ENCODE results near the gene SRD5A1. TPM values are rescaled to one million over a fixed set of nuclear protein-coding genes. Genes with fewer than 3 reads are reported as not detected.

The SRD5A1 gene
- total RNA-seq, 1 donor = 15.3 TPM

DNA sequence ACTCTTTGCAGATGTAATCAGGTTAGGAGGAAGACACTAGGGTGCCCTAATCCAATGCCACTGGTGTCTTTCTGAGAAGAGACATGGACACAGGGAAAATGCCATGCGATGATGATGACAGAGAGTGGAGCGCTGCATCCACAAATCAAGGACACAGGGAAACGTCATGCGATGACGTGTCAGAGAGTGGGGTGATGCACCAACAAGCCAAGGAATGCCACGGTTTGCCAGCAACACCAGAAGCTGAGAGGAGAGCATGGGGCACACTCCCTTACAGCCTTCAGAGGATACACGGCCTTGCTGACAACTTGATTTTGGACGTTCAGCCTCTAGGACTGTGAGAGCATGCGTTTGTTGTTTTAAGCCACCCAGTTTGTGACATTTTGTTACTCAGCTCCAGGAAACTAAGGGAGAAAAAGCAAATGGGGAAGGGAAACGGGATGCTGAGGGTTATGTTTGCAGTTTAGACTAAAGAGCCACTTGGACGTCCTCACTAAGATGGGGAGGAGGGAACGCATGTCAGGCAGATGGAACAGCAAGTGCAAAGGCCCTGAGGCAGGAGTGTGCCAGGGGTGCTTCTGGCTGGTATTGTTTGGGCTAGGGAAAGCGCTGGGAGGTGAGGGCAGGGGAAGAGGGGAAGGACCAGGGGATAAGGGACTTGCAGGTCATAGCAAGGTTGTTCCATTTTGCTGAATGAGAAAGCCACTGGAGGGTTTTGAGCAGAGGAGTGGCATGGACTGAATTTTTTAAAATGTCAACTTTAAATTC lies 77.5 kb downstream of the SRD5A1 start:
- DNase-seq (ENCODE audit: low read depth in 2 of 3, low spot score in 2 of 3) = no peak

DNA sequence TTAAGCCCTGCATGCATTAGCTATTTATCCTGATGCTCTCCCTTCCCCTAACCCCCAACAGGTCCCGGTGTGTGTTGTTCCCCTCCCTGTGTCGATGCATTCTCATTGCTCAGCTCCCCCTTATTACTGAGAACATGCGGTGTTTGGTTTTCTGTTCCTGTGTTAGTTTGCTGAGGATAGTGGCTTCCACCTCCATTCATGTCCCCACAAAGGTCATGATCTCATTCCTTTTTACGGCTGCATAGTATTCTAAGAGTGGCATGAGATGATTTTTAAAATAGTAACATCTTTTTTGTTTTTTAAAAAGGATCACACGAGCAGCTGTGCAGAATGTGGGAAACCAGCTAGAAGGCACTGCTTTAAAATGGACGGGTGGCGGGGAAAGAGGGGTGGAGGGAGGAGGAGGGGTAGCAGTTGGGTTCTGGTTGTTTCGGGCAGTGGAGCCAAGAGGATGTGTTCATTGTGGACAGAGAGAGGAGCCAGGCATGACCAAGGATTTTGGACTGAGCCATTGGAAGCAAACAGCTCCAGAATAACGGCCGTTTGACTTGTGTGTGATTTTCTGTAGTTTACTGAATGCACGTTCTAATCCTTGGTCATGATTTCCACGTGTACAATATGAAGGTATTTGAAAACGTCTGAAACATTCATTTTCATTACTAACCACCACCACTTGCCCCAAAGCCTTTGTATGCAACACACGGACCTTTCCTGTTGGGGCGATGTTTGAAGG lies 78.3 kb downstream of the SRD5A1 start:
- DNase-seq (ENCODE audit: low read depth in 2 of 3, low spot score in 2 of 3) = no peak

DNA sequence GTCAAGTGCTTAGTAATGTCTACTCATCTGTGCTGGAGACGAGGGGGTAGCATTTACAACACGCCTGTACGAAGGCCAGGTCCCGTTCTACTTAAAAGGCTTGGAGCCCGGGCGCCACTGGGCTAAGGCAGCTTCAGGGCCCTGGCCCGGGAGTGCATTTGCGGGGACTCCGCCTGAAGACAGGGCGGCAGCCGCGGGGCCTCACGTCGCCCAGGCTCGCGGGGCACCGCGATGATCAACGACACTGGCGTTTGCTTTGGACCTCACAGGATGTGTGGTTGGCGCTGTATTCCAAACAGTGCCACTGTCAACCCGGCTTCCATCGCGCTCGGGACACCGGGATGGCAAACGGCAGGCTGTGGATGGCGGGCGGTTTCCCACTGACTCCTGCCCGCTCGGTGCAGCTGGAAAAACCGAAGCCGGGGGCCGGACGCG lies 78.9 kb downstream of the SRD5A1 start:
- DNase-seq (ENCODE audit: low read depth in 2 of 3, low spot score in 2 of 3) = peak in 2 of 3 donors; percentile 42 to 50

DNA sequence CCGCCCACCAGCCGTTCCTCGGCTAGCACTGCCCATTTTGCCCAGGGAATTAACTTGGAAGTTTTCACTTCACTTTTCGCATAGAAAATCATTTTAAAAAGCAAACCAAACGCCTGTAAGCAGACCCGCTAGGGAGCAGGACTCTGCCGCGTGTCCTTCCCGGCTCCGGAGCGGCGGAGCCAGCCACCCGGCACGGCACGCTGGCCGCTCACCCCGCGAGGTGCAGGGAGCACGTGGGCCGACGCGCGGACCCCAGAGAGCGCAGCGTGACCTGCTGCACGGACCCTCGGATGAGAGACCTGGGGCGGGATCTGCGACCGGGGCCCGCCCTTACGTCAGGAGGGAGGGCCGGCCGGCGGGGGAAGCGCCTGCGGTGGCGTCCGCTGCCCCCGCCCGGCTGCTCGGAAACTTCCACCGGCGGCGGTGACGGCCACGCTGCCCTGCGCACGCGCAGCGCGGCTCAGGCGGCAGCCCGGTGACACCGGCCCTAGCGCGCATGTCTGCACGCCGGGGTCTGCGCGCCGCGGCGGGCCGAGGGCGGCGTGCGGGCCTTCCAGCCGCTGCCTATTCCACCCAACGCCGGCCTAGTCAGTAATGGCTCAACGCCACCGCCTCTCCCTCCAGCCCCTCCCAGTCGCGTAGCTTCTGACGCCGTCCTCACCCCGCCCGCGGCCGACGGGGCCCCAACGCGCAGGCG lies 79.5 kb downstream of the SRD5A1 start:
- DNase-seq (ENCODE audit: low read depth in 2 of 3, low spot score in 2 of 3) = peak; percentile 97 to 99 (median 98)

DNA sequence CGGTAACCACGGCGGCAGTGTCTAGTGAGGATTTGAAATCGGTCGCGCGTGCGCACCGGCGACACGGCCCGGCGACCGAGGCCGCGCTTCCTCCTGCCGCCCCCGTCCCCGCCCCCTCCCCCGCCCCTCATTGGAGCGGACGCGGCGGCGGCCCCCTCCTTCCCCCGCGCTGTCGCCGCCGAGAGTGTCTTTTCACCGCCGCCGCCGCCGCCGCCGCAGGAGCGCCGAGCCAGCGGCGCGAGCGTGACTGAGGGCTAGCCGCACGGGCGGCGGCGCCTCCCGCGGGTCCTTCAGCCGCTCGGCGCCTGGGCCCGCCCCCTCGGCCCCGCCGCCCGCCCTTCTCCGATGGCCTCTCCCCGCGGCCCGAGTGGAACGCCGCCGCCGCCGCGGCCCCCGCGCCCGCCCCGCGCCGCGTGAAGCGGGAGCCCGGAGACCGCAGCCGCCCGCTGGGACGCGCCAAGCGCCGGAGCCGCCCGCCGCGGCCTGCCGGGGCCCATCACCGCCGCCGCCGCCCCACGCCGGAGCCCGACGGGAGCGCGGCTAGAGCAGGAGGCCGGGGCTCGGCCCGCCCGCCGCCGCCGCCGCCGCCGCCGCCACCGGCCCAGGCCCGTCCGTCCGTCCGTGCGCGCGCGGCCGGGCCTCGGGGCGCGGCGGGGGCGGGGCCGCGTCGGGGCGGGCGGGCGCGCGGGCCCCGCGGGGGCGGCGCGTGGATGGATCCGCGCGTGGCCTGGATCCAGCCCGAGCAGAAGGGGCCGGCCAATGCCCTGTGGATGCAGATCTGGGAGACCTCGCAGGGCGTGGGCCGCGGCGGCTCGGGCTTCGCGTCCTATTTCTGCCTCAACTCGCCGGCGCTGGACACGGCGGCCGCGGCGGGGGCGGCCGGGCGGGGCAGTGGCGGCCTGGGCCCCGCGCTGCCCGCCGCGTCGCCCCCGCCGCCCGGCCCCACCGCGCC lies 80.3 kb downstream of the SRD5A1 start, which contains the start of gene TENT4A:
Gene TENT4A, plus strand, starts transcription at position 159 of the 952 bp plus-strand sequence. Its CDS starts 552 bp downstream, at position 711.
- no peak for DNase-seq (ENCODE audit: low read depth in 2 of 3, low spot score in 2 of 3)

DNA sequence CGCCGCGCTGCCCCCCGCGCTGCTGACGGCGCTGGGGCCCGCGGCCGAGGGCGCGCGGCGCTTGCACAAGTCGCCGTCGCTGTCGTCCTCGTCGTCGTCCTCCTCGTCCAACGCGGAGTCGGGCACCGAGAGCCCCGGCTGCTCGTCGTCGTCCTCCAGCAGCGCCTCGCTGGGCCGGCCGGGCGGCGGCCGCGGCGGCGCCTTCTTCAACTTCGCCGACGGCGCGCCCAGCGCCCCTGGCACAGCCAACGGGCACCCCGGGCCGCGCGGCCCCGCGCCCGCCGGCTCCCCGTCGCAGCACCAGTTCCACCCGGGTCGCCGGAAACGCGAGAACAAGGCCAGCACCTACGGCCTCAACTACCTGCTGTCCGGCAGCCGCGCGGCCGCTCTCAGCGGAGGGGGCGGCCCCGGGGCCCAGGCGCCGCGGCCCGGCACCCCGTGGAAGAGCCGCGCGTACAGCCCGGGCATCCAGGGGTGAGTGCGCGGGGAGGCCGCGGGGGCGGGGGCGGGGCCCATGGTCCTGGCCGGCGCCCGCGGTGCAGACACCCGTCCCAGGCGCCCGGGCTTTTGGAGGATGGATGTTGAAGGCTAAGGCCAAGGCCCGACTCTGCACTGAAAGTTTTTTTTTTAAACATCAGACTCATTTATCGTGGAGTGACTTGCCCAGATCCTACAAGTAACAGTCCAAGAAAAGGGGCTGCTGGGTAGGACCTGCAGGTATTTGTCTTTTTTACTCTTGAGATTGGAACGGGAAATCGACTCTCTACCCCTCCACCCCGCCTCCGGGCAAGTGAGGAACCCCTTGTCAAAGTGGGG lies 81.2 kb downstream of the SRD5A1 start:
- DNase-seq (ENCODE audit: low read depth in 2 of 3, low spot score in 2 of 3) = no peak

DNA sequence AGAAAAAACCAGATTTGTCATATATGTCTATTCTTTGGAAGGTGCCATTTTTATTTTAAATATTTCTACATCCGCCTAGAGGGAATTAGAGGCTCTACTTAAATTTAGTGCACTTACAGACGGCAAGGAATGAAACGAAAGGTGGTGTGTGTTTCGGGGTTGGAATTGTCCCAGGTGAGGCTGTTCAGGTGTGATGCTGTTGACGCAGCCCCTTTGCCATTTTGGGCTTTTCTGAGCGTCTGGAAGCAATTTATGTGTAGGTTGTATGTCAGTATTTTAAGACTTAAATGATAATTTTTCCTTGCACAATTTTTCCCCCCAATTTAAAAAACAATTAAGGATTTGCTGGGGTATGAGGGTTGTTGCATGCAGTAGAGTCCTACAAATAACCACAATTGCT lies 82.0 kb downstream of the SRD5A1 start:
- DNase-seq (ENCODE audit: low read depth in 2 of 3, low spot score in 2 of 3) = no peak

DNA sequence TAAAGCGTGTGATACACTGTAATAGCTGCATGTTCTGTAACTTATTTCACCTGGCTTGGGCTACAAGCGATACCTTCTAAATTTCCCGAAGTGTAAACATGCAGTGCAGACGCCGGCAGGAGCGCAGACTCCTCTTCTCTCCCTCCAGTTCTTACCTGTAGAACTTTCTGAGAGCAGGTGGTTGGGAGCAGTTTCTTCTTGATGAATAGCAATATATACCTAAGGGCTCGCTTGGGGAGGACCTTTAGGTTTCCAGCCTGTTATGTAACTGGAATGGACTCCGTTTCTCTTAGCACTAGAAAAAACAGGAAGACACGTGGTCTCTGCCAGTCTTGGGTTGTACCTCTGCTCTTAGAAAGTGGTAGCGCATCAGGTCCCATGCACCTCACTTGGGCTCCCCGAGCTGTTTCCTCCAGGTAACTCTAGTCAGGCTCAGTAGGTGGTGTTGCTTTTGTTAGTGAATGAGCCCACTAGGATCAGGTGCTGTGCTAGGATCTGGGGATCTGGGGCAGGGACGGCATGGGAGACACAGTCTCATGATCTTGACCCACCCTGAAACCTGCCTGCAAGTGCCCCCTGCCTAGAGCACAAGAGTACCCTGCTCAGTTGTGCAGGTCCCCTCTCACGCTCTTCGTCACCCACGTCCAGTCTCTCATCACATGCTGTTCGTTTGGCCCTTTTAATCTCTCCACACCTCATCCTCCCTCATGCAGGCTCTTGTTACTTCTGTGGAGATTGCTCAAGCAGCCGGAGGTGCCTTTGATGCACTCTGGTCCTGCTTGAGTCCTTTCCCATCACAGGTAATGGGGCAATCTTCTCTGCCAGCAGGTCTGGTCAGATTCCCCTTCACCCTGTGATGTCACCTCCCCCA lies 82.8 kb downstream of the SRD5A1 start:
- peak in 1 of 3 donors; percentile 23 for DNase-seq (ENCODE audit: low read depth in 2 of 3, low spot score in 2 of 3)

DNA sequence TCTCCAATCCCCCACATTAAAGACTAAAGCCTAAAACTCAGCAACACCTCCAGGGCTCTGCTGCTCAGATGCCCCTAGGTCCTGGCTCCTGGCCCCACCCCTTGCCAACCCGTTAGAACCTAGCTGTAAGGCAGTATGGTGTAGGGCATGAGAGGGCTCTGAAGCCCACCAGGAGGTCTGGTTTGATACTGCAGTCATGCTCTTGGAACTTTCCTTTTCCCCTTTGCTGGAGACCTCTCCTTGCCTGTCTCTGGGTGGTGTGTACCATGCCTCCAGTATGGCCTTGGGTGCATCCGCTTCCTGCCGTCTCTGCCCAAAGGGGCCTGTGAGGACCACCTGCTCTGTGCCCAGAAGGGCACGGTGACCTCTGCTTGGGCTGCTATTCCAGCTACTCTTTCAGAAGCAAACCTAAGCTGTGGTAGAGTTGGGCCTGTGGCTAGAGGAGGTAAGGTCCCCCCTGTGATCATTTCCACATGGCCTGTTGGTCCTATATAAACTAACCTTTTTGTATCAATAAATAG lies 83.4 kb downstream of the SRD5A1 start:
- DNase-seq (ENCODE audit: low read depth in 2 of 3, low spot score in 2 of 3) = no peak

DNA sequence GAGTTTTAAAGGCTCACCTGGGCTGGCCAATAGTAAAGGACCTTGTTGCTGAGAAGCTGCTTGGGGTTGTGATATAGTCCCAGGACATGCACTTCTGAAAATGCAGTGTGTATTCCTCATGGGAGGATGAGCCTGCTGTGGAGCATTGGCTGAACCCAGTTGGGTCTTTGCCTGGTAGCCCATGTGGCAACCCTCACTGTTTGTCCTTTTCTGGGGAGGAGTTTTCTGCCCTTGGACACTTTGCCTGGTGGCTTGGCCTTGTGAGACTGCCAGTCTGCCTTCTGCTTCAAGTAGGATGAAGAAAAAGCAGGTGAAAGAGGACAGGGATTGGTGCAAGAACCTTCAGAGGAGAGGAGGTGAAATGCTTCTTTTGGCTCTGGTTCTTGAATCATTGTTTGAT lies 84.0 kb downstream of the SRD5A1 start:
- no peak for DNase-seq (ENCODE audit: low read depth in 2 of 3, low spot score in 2 of 3)

DNA sequence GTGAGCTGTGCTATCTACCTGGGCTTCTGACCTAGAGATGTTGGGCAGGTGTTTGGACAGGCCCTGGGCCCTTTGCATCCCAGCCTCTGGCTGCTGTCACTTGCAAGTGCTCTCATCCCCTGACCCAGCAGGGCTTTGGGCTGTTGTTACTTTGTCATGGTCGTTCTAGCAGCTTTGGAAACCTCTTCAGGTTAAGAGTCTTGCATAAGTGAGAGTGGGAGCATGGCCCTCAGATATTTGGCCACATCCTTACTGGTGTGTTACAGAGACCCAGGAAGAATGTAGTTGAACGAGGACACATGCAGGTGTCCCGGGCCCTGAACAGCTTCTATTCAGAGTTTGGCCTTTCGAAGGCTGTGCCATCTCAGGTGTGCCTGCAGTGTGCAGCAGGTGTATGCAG lies 84.4 kb downstream of the SRD5A1 start:
- no peak for DNase-seq (ENCODE audit: low read depth in 2 of 3, low spot score in 2 of 3)

DNA sequence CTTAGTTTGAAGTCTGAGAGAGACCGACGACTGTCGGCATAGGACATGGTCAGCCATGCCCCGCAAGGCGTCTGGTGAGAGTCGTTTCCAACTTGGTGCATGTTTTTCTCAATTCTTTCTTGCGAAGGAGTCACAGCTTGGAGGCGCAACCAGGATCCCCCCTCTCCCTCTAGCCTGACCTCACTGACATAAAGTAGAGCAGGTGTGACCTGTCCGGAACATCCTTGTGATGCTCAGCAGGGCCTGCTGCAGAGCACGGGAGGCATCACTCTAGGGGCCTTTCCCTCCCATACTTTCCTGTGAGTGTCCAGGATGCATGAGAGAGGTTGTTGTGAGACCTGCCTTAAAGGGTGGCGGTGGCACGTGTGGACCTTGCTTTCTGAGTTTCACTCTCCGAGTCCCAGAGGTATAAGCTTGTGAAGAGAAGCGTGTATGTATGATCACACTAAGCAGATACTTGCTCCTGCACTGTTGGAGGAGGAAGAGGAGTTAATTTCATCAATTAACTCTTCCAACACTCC lies 85.0 kb downstream of the SRD5A1 start:
- no peak for DNase-seq (ENCODE audit: low read depth in 2 of 3, low spot score in 2 of 3)

DNA sequence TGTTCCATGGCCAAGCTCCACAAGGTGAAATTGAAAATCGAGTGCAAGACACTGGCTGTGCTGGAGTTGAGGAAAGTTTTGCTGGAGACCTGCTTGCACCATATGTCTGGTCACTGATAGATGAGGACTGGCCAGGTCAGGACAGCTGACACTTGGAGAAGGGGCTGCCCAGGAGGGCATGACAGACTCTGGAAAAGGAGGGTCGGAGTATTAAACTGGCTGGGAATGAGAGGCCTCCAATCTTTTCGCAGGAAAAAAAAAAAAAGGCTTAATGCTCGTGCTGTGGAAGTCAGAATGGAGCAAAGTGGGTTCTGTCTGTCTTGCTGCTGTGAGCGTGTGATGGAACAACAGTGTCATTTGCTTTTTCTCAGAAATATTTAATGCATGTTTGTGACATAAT lies 85.5 kb downstream of the SRD5A1 start:
- DNase-seq (ENCODE audit: low read depth in 2 of 3, low spot score in 2 of 3) = no peak

DNA sequence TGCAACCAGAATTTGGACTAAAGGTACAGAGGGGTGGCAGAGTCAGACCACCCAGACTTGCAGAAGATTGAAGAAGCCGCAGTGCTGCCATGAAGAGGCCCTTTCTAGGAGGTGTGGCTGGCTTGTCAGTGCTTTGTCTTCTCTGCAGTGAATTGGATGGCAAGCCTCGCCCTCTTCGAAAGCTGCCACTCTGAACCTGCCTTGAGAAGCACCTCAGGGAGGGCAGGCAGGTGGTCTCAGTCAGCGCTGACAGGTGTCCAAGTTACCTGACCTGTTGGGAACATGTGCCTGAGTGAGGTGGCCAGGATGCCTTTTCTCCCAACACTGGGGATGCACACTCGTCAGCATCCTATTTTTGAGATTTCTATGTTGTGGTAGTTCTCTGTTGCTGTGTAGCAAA lies 86.2 kb downstream of the SRD5A1 start:
- no peak for DNase-seq (ENCODE audit: low read depth in 2 of 3, low spot score in 2 of 3)

DNA sequence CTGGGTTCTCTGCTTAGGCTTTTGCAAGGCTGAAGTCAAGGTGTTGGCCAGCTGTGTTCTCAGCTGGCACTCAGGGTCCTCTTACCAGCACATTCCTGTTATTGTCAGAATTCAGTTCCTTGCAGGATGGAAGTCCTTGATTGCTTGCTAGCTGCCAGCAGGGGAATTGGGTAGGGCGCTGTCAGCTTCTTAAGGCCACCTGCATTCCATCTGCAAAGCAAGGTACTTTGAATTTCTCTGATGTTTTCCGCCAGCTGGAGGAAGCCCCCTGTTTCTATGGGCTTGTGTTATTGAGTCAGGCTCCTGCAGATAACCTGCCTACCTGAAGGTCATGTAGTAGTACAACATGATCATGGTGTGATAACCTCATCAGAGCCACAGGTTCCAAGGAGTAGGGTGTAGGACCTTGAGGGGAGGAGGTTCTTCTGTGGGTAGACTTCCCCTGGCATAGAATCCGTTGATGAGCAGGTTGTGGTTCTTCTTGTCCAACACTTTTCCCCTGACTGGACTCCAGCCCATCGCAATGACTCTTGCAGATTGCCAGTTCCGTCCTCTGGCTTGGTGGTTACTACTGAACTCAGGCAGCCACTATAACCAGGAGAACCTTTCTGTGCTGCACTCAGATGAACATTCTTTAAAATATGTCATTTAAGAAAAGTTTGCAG lies 86.8 kb downstream of the SRD5A1 start:
- peak in 1 of 3 donors; percentile 53 for DNase-seq (ENCODE audit: low read depth in 2 of 3, low spot score in 2 of 3)

DNA sequence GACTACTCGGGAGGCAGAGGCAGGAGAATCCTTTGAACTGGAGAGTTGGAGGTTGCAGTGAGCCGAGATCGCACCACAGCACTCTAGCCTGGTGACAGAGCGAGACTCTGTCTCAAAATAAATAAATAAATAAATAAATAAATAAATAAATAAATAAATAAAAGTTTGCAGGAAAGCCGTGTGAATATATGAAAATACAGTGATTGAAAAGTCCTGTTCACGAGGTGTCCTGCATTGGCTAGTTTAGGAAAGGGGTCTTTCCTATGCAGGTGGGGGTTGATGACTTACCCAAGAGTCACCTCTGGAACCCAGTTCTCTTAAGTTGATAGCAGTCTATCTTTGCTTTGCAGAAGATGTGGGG lies 87.3 kb downstream of the SRD5A1 start:
- DNase-seq (ENCODE audit: low read depth in 2 of 3, low spot score in 2 of 3) = no peak

DNA sequence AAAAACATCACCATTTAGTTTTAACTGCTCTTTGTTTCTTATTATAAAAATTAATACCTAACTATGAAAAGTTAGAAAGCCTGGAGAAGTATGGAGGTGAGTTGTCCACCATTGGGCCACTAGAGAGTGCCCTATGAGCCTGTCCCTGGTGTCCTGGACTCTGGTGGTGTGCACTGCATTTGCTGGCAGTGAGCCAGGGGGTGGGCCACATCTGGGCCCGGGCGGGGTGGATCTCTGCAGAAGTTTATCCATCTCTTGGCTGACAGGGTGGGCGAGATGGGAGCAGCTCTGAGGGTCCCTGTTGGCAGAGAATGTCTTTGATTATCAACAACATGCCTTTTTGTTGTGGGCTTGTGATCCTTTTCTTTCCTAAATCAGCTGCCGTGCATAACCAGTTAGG lies 88.2 kb downstream of the SRD5A1 start:
- no peak for DNase-seq (ENCODE audit: low read depth in 2 of 3, low spot score in 2 of 3)

DNA sequence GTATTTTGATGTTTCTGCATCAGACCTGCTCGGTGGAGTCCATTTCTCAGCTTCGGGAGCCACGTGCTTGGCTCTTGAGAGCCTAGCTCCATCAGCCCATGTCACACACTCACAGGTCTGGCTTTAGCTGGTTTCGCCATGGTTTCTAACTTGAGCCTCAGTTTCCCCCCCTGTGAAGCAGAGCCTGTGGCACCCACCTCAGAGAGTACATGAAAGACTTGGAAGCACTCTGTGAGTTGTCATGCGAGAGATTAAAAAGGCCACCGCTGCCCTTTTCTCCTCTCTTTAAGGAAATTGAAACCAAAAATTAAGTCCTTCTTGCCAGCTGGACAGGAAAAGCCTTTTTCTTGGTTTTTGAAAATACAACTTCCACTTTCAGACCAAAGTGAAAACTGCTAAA lies 88.8 kb downstream of the SRD5A1 start:
- DNase-seq (ENCODE audit: low read depth in 2 of 3, low spot score in 2 of 3) = peak in 1 of 3 donors; percentile 33

Measured in hematopoietic multipotent progenitor cell (in vitro differentiated cells).